ENCODE results near the gene SEC14L1.
"Not testable (repeated sequence)": the region's sequence is repeated elsewhere in the genome, so short reads cannot be mapped to it uniquely, and the experiment has no call there.

SEC14L1 gene

DNA sequence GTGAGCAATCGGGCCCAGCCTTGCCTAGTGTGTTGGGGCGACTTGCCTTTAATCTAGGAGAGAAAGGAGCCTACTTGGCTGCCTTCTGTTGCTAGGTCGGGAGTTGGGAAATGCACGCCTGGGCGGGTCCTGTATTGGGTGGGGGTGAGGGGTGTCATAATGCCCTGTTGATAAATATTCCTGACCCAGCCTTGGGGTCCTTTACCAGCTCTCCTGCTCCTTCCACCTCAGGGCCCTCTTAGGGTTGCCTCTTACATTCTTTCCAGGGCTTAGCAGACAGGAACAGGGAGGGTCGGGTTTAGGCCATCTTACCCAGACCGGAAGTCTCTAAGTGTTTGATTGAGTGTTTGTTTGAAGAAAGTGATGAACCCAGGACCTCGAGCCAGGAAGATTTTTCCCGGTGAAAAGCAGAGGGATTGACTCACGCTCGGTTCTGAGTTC is 112.9 kb downstream of the SEC14L1 start:
- DNase-seq = no peak
- Histone ChIP-seq H3K36me3 (ENCODE audit: insufficient read depth, low read length) (no peaks in the 10 kb centered on the region), H3K27me3 (ENCODE audit: insufficient read depth, low read length, poor library complexity) (peaks cover 2% of the 10 kb centered on the region), H3K9me3 (ENCODE audit: insufficient read depth, low read length, severe bottlenecking) (no peaks in the 10 kb centered on the region), H3K27ac (ENCODE audit: low read length) (no peak overlapping the region), H3K4me1 (ENCODE audit: insufficient read depth, low read length) (no peaks in the 10 kb centered on the region), H2AFZ (ENCODE audit: low read depth, low read length) (no peak overlapping the region), H3K4me2 (ENCODE audit: insufficient read depth, low read length) (no peak overlapping the region), H3K4me3 (ENCODE audit: low read depth in 1 of 2, low read length in 2 of 2) (no peak overlapping the region), H3K79me2 (ENCODE audit: insufficient read depth, low read length) (no peaks in the 10 kb centered on the region), H3K9ac (ENCODE audit: low read depth, low read length) (no peak overlapping the region), H4K20me1 (ENCODE audit: insufficient read depth, low read length) (no peaks in the 10 kb centered on the region)
- TF ChIP-seq, protein P1, sequence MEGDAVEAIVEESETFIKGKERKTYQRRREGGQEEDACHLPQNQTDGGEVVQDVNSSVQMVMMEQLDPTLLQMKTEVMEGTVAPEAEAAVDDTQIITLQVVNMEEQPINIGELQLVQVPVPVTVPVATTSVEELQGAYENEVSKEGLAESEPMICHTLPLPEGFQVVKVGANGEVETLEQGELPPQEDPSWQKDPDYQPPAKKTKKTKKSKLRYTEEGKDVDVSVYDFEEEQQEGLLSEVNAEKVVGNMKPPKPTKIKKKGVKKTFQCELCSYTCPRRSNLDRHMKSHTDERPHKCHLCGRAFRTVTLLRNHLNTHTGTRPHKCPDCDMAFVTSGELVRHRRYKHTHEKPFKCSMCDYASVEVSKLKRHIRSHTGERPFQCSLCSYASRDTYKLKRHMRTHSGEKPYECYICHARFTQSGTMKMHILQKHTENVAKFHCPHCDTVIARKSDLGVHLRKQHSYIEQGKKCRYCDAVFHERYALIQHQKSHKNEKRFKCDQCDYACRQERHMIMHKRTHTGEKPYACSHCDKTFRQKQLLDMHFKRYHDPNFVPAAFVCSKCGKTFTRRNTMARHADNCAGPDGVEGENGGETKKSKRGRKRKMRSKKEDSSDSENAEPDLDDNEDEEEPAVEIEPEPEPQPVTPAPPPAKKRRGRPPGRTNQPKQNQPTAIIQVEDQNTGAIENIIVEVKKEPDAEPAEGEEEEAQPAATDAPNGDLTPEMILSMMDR (IDR thresholded peaks at IDR 0.05; ENCODE audit: borderline replicate concordance, extremely low read depth, low read length, poor library complexity, severe bottlenecking) = no peak
- no peak for TF ChIP-seq EZH2 (IDR thresholded peaks at IDR 0.05; ENCODE audit: borderline replicate concordance, low read depth, low read length, severe bottlenecking)
- ATAC-seq (ENCODE audit: insufficient read depth, low read depth) = no peak

DNA sequence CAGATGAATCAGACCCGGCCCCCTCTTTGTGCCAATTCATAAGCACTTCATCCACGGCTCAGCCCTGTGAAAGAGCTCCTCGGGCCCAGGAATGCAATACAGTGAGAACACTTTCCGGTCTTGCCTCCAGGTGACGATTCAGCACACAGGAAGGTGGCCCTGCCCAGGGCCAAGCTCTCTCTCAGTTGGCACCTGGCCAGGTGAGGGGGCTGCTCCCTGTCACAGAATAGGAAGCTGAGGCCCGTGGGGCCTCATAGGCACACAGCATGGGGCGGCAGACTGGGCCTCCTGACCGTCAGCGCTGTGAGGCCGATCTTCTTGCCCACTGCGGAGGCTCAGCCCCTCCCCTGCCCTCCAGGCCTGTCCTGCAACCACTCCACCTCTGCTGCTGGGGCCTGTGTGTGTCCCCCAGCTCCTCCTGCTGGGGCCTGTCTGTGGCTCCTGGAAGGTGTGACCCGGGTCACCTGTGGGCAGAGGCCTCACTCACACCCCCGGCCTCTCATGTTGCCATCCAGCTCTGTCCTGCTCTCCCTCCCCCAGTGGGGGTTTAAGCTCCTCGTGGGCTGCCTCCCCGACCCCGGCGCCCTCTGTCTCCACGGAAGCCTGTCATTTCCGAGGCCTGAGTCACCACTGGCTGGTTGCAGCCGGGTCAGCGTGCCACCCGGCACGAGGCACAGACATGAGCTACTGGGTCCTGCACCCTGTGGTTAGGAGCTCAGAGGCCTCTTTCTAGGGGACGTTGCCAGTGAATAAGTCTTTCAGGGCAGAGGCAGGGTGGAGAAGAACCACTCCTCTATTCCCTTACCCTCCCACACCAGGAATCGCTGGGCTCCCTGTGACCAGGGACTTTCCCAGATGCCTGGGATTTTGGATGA is 114.4 kb downstream of the SEC14L1 start:
- Histone ChIP-seq H3K4me1 (ENCODE audit: insufficient read depth, low read length) (no peaks in the 10 kb centered on the region), H3K9ac (ENCODE audit: low read depth, low read length) (no peak overlapping the region), H3K9me3 (ENCODE audit: insufficient read depth, low read length, severe bottlenecking) (no peaks in the 10 kb centered on the region), H3K4me3 (ENCODE audit: low read depth in 1 of 2, low read length in 2 of 2) (no peak overlapping the region), H3K27me3 (ENCODE audit: insufficient read depth, low read length, poor library complexity) (peaks cover 2% of the 10 kb centered on the region), H4K20me1 (ENCODE audit: insufficient read depth, low read length) (no peaks in the 10 kb centered on the region), H3K36me3 (ENCODE audit: insufficient read depth, low read length) (no peaks in the 10 kb centered on the region), H2AFZ (ENCODE audit: low read depth, low read length) (no peak overlapping the region), H3K79me2 (ENCODE audit: insufficient read depth, low read length) (no peaks in the 10 kb centered on the region), H3K4me2 (ENCODE audit: insufficient read depth, low read length) (no peak overlapping the region), H3K27ac (ENCODE audit: low read length) (no peak overlapping the region)
- TF ChIP-seq EZH2 (IDR thresholded peaks at IDR 0.05; ENCODE audit: borderline replicate concordance, low read depth, low read length, severe bottlenecking) = no peak
- TF ChIP-seq, protein P1 (IDR thresholded peaks at IDR 0.05; ENCODE audit: borderline replicate concordance, extremely low read depth, low read length, poor library complexity, severe bottlenecking) = no peak
- DNase-seq (no peak), ATAC-seq (ENCODE audit: insufficient read depth, low read depth) (no peak)

DNA sequence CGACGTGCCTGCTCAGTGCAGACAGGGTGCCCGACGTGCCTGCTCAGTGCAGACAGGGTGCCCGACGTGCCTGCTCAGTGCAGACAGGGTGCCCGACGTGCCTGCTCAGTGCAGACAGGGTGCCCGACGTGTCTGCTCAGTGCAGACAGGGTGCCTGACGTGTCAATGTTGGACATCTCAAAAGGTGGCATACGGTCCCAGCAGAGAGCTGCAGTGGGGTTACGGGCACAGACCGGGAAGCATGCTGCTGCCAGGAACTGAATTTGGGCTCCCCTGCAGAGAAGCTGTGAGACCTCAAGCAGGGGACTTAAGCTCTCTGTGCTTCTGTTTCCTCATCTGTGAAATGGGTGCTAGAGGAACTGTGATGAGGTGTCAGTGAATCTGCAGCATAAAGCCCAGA is 115.2 kb downstream of the SEC14L1 start:
- not testable (repeated sequence) for DNase-seq; H3K4me3 ChIP-seq (ENCODE audit: low read depth in 1 of 2, low read length in 2 of 2); H3K9me3 ChIP-seq (ENCODE audit: insufficient read depth, low read length, severe bottlenecking); ATAC-seq (ENCODE audit: insufficient read depth, low read depth); H2AFZ ChIP-seq (ENCODE audit: low read depth, low read length); H3K36me3 ChIP-seq (ENCODE audit: insufficient read depth, low read length); H3K4me2 ChIP-seq (ENCODE audit: insufficient read depth, low read length); H3K9ac ChIP-seq (ENCODE audit: low read depth, low read length); H3K27me3 ChIP-seq (ENCODE audit: insufficient read depth, low read length, poor library complexity); H3K4me1 ChIP-seq (ENCODE audit: insufficient read depth, low read length); H3K79me2 ChIP-seq (ENCODE audit: insufficient read depth, low read length); H4K20me1 ChIP-seq (ENCODE audit: insufficient read depth, low read length); H3K27ac ChIP-seq (ENCODE audit: low read length)

DNA sequence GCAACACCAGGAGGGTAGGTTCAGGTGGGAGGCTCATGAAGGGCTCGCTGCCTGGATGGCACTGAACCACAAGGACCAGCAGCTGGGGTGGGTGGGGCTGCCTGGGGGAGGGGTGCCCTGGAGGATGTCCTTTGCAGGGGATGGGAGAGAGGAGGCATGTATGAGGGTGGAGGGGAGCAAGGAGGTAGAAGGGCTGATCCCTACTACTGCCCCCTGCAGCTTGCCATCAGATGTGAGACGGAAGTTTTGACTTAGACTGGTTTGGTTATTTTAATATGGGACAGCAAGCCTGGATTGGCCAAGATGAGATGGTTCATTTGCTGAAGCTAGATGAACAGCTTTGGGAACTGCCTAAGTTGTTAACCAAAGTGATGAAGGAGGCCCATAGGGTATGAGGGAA is 115.9 kb downstream of the SEC14L1 start:
- no peak for DNase-seq
- no peak overlapping the region for H2AFZ ChIP-seq (ENCODE audit: low read depth, low read length)
- no peak overlapping the region for H3K9ac ChIP-seq (ENCODE audit: low read depth, low read length)
- H3K79me2 ChIP-seq (ENCODE audit: insufficient read depth, low read length) = no peaks in the 10 kb centered on the region
- H3K27me3 ChIP-seq (ENCODE audit: insufficient read depth, low read length, poor library complexity) = no peaks in the 10 kb centered on the region
- H3K4me1 ChIP-seq (ENCODE audit: insufficient read depth, low read length) = no peaks in the 10 kb centered on the region
- no peak overlapping the region for H3K4me2 ChIP-seq (ENCODE audit: insufficient read depth, low read length)
- no peaks in the 10 kb centered on the region for H3K36me3 ChIP-seq (ENCODE audit: insufficient read depth, low read length)
- no peaks in the 10 kb centered on the region for H4K20me1 ChIP-seq (ENCODE audit: insufficient read depth, low read length)
- H3K27ac ChIP-seq (ENCODE audit: low read length) = no peak overlapping the region
- H3K4me3 ChIP-seq (ENCODE audit: low read depth in 1 of 2, low read length in 2 of 2) = no peak overlapping the region
- TF ChIP-seq, protein P1 (IDR thresholded peaks at IDR 0.05; ENCODE audit: borderline replicate concordance, extremely low read depth, low read length, poor library complexity, severe bottlenecking) = peak; percentile 2
- TF ChIP-seq EZH2 (IDR thresholded peaks at IDR 0.05; ENCODE audit: borderline replicate concordance, low read depth, low read length, severe bottlenecking) = no peak
- peak; percentile 40; the same call in 1 of the 3 replicates for ATAC-seq (ENCODE audit: insufficient read depth, low read depth)
- H3K9me3 ChIP-seq (ENCODE audit: insufficient read depth, low read length, severe bottlenecking) = no peaks in the 10 kb centered on the region
